K562 (cell line): Measurements from ENCODE around the gene TK1. TPM values are rescaled to one million over a fixed set of nuclear protein-coding genes. Genes with fewer than 3 reads are reported as not detected.

Experiments
- BACH1 ChIP-seq: fragments of 200-800 bp; sonication (Bioruptor generic); IDR thresholded peaks from 2 replicates; pipeline ENCODE4 v1.6.1; 2016; ENCODE audit warnings: missing genetic modification characterization, missing compliant biosample characterization
- BRF2 ChIP-seq: IDR thresholded peaks from 3 replicates; pipeline ENCODE4 v1.6.1; 2011; ENCODE audit warnings: borderline replicate concordance, mild to moderate bottlenecking; ENCODE audit not compliant: insufficient read length, insufficient read depth
- CTBP1 ChIP-seq: fragments of 450-650 bp; IDR thresholded peaks from 2 replicates; pipeline ENCODE4 v1.6.1; 2016; ENCODE audit warnings: borderline replicate concordance
- FOXA1 ChIP-seq: fragments of 450-650 bp; IDR thresholded peaks from 2 replicates; pipeline ENCODE4 v1.6.1; 2016; ENCODE audit warnings: mild to moderate bottlenecking, borderline replicate concordance
- FOXK1 ChIP-seq: sonication (generic); formaldehyde crosslinking; IDR thresholded peaks from 2 replicates; pipeline ENCODE4 v1.8.0; 2022; ENCODE audit warnings: missing genetic modification reagents, mild to moderate bottlenecking, borderline replicate concordance
- MAFG ChIP-seq: fragments of 450-650 bp; conservative IDR thresholded peaks from 2 replicates; pipeline ENCODE4 v1.6.1; 2016; ENCODE audit warnings: missing genetic modification characterization, missing compliant biosample characterization
- MNT ChIP-seq, 2 experiments: fragments of 450-650 bp; conservative IDR thresholded peaks; 2 replicates each; pipeline ENCODE4 v1.6.1; 2017; ENCODE audit warnings: mild to moderate bottlenecking in 2 of 2, moderate library complexity in 2 of 2
- MYBL2 ChIP-seq, 2 experiments: fragments of 450-650 bp in 1 of 2; sonication (generic) in 1 of 2; formaldehyde crosslinking in 1 of 2; IDR thresholded peaks; 2 replicates each; pipeline versions ENCODE4 v1.6.1 to v1.8.1; 2017 to 2022; ENCODE audit warnings: borderline replicate concordance in 1 of 2, inconsistent platforms in 1 of 2, low read depth in 1 of 2, mild to moderate bottlenecking in 1 of 2, missing genetic modification reagents in 1 of 2, moderate library complexity in 1 of 2
- NFIC ChIP-seq: fragments of 450-650 bp; IDR thresholded peaks from 2 replicates; pipeline ENCODE4 v1.6.1; 2017; ENCODE audit warnings: mild to moderate bottlenecking, inconsistent platforms
- PHF20 ChIP-seq: fragments of 450-650 bp; IDR thresholded peaks from 2 replicates; pipeline ENCODE4 v1.6.1; 2018; ENCODE audit not compliant: partially characterized antibody
- PHTF2 ChIP-seq: fragments of 250-450 bp; sonication (Bioruptor Pico); IDR thresholded peaks from 2 replicates; pipeline ENCODE4 v1.5.0; 2021; ENCODE audit warnings: mild to moderate bottlenecking
- PRDM10 ChIP-seq: fragments of 450-650 bp; IDR thresholded peaks from 2 replicates; pipeline ENCODE4 v1.6.1; 2018; ENCODE audit not compliant: partially characterized antibody
- PYGO2 ChIP-seq: fragments of 450-650 bp; IDR thresholded peaks from 2 replicates; pipeline ENCODE4 v1.6.1; 2016; ENCODE audit warnings: mild to moderate bottlenecking, missing genetic modification characterization, moderate library complexity, missing compliant biosample characterization
- RBBP5 ChIP-seq: fragments of 200-600 bp; sonication (generic); IDR thresholded peaks from 2 replicates; pipeline ENCODE4 v1.6.1; 2012; ENCODE audit warnings: borderline replicate concordance, mild to moderate bottlenecking, low read length, control low read depth, inconsistent platforms; ENCODE audit not compliant: insufficient read depth, poor library complexity, severe bottlenecking
- USF2 ChIP-seq: sonication (generic); formaldehyde crosslinking; IDR thresholded peaks from 2 replicates; pipeline ENCODE4 v1.5.0; 2020; ENCODE audit warnings: missing genetic modification reagents
- WHSC1 ChIP-seq: IDR thresholded peaks from one replicate; pipeline ENCODE4 v1.6.1; 2012; ENCODE audit warnings: low read length, control low read depth, inconsistent platforms
- ZNF212 ChIP-seq: fragments of 450-650 bp; formaldehyde crosslinking; IDR thresholded peaks from 2 replicates; pipeline ENCODE4 v1.4.0; 2020; ENCODE audit warnings: mild to moderate bottlenecking
- ZNF23 ChIP-seq: fragments of 250-450 bp; sonication (Bioruptor Pico); IDR thresholded peaks from 2 replicates; pipeline ENCODE4 v1.4.0; 2020; ENCODE audit warnings: mild to moderate bottlenecking
- ZNF507 ChIP-seq: conservative IDR thresholded peaks from 2 replicates; pipeline ENCODE4 v1.6.1; 2017; ENCODE audit warnings: missing genetic modification characterization, missing compliant biosample characterization
- ZNF655 ChIP-seq: fragments of 250-450 bp; sonication (Bioruptor Pico); IDR thresholded peaks from 2 replicates; pipeline ENCODE4 v1.5.0; 2021
- polyA plus RNA-seq, 8 experiments: library from polyadenylated mRNA; depleted of rRNA in 4 of 8; stranded (reverse) in 5 of 8; unstranded in 3 of 8; fragments of >200 nt; fragmentation: Nextera tagmentation in 2 of 8; fragmentation: Illumina TruSeq in 1 of 8; extraction: Ambion mirVana in 2 of 8; extraction: Trizol in 1 of 8; gene quantifications; 2 replicates each; pipeline versions ENCODE4 v1.2.1 to v1.2.3, GENCODE V29; 2011 to 2014; ENCODE audit warnings: inconsistent platforms in 1 of 8, missing spikeins in 1 of 8
- total RNA-seq, 7 experiments: library from RNA; depleted of rRNA in 6 of 7; stranded (reverse); fragments of >200 nt in 6 of 7; fragmentation: Illumina TruSeq in 2 of 7; extraction: Trizol in 2 of 7; gene quantifications; 2 replicates each; pipeline versions ENCODE4 v1.2.1 to v1.2.3, GENCODE V29; 2011 to 2021; ENCODE audit warnings: low replicate concordance in 1 of 7

The TK1 gene
- total and polyA plus RNA-seq, 9 of the 15 experiments (the other 6 are each of a cell fraction or from before 2014, with no cell fraction given) = 8.4 to 280 (median 103) TPM

- TF ChIP-seq USF2 (0 out of 2 replicates have a peak, but pooled peaks have one; percentile 15), PYGO2 (tag) (no peak), BACH1 (tag) (no peak), MNT (conservative IDR thresholded peaks at IDR 0.05) (peak; percentile 63 to 87; a peak in 3 of 4 replicates), WHSC1 (no peak), FOXK1 (CRISPR knock-in tag) (no peak), ZNF507 (tag) (no peak), ZNF212 (CRISPR knock-in tag) (no peak), MAFG (no peak), BRF2 (no peak), MYBL2 (IDR thresholded peaks at IDR 0.05; ENCODE audit: low read depth) (no peak), MYBL2 (CRISPR knock-in tag; IDR thresholded peaks at IDR 0.05; ENCODE audit: borderline replicate concordance) (no peak), CTBP1 (peak; percentile 41; the same call in 1 of the 2 replicates), PHTF2 (CRISPR knock-in tag) (no peak), RBBP5 (peak; percentile 68), FOXA1 (no peak), PRDM10 (no peak), ZNF655 (CRISPR knock-in tag) (no peak), ZNF23 (no peak), PHF20 (no peak), NFIC (peak; percentile 95)
Observed at GRCh38 chr17:78144147-78144719, 42.6 kb downstream of the TK1 start (continued).
